PC-9 (cell line): ENCODE results near the gene INTU. TPM values are rescaled to one million over a fixed set of nuclear protein-coding genes. Genes with fewer than 3 reads are reported as not detected.

Experiments
- BruUV-seq: library from RNA; stranded (reverse); fragments of 400-500 nt; replicated peaks from 2 replicates; lab custom pipeline; 2021; lab: Mats Ljungman, UMichigan
- CTCF ChIA-PET: fragments of 300-600 bp; sonication (Branson Sonifier 250); formaldehyde crosslinking; loops from one replicate; lab custom pipeline; 2022; ENCODE audit warnings: antibody characterized with exemption; lab: Charles Lee
- POLR2A ChIA-PET: fragments of 300-600 bp; sonication (Branson Sonifier 250); formaldehyde crosslinking; loops from one replicate; lab custom pipeline; 2022; ENCODE audit warnings: antibody characterized with exemption; ENCODE audit not compliant: unreplicated experiment; lab: Charles Lee
- DNase-seq, 2 experiments: peaks; one replicate each; pipeline versions ENCODE4 v3.0.0 to v3.0.0-alpha.2; 2015 to 2022; ENCODE audit warnings: mixed read lengths in 1 of 2
- H2AFZ ChIP-seq: fragments of 200-600 bp; sonication (generic); 2 replicates; pipeline ENCODE4 v1.8.1; 2017; ENCODE audit warnings: antibody characterized with exemption
- H3F3A ChIP-seq: fragments of 200-600 bp; sonication (generic); 2 replicates; pipeline ENCODE4 v1.8.1; 2017; ENCODE audit warnings: antibody characterized with exemption, mild to moderate bottlenecking, low read depth; ENCODE audit not compliant: insufficient read depth
- H3K27ac ChIP-seq: fragments of 200-600 bp; sonication (generic); 2 replicates; pipeline ENCODE4 v1.6.1; 2016; ENCODE audit warnings: mixed run types
- H3K27me3 ChIP-seq: fragments of 200-600 bp; sonication (generic); 2 replicates; pipeline ENCODE4 v1.6.1; 2016; ENCODE audit warnings: low read depth, mixed run types; ENCODE audit not compliant: insufficient read depth
- H3K36me3 ChIP-seq: fragments of 200-600 bp; sonication (generic); 2 replicates; pipeline ENCODE4 v1.6.1; 2016; ENCODE audit warnings: low read depth, mixed run types
- H3K4me1 ChIP-seq: fragments of 200-600 bp; sonication (generic); replicated peaks from 2 replicates; pipeline ENCODE4 v1.6.1; 2016; ENCODE audit warnings: mixed run types; ENCODE audit not compliant: insufficient read depth
- H3K4me2 ChIP-seq: fragments of 200-600 bp; sonication (generic); 2 replicates; pipeline ENCODE4 v1.6.1; 2017; ENCODE audit warnings: mixed run types
- H3K4me3 ChIP-seq: fragments of 200-600 bp; sonication (generic); 2 replicates; pipeline ENCODE4 v1.6.1; 2016; ENCODE audit warnings: mixed run types
- H3K79me2 ChIP-seq: fragments of 200-600 bp; sonication (generic); 2 replicates; pipeline ENCODE4 v1.6.1; 2017; ENCODE audit warnings: low read depth, mixed run types
- H3K9me2 ChIP-seq: fragments of 200-600 bp; sonication (generic); 2 replicates; pipeline ENCODE4 v1.8.1; 2017; ENCODE audit warnings: mild to moderate bottlenecking; ENCODE audit not compliant: insufficient read depth
- H3K9me3 ChIP-seq: fragments of 200-600 bp; sonication (generic); 2 replicates; pipeline ENCODE4 v1.8.1; 2016; ENCODE audit warnings: low read depth; ENCODE audit not compliant: insufficient read depth
- H4K20me1 ChIP-seq: fragments of 200-600 bp; sonication (generic); 2 replicates; pipeline ENCODE4 v1.8.1; 2017; ENCODE audit not compliant: insufficient read depth
- CTCF ChIP-seq: fragments of 200-600 bp; sonication (generic); conservative IDR thresholded peaks from 2 replicates; pipeline ENCODE4 v1.6.1; 2017; ENCODE audit warnings: mixed run types, antibody characterized with exemption, mild to moderate bottlenecking, moderate library complexity
- EZH2 ChIP-seq: fragments of 200-600 bp; sonication (generic); IDR thresholded peaks from 2 replicates; pipeline ENCODE4 v1.8.0; 2017; ENCODE audit warnings: antibody characterized with exemption, low read depth
- intact Hi-C: fragments of 100-400 bp; cut with micrococcal nuclease; formaldehyde crosslinking; loops from one replicate; pipeline ENCODE4 v1.10.0; 2022; ENCODE audit not compliant: unreplicated experiment
- total RNA-seq: library from RNA; stranded (reverse); gene quantifications from 2 replicates; pipeline ENCODE4 v1.2.3, GENCODE V29; 2021

Gene INTU
- total RNA-seq, 1 experiment from 2014 or later: 10.5 TPM

- DNase-seq: no peak
- H3K9me2 ChIP-seq: no peaks in the 10 kb centered on the region
- ChIA-PET POLR2A (no interaction called here), CTCF (no interaction called here)
- no peaks in the 10 kb centered on the region for H3K79me2 ChIP-seq
- H3K36me3 ChIP-seq: no peaks in the 10 kb centered on the region
- no peak overlapping the region for H3K27ac ChIP-seq
- TF ChIP-seq CTCF (no peak), EZH2 (no peak)
- no peaks in the 10 kb centered on the region; the same call in 1 of the 2 replicates for H4K20me1 ChIP-seq
- no peak overlapping the region for H2AFZ ChIP-seq
- no peak overlapping the region for H3K4me3 ChIP-seq
- no TSS peak for BruUV-seq
- no peaks in the 10 kb centered on the region for H3K27me3 ChIP-seq
- intact Hi-C loops: no loop called here
- H3K4me1 ChIP-seq: no peaks in the 10 kb centered on the region
- no peaks in the 10 kb centered on the region for H3K9me3 ChIP-seq
- H3F3A ChIP-seq: no peaks in the 10 kb centered on the region
- H3K4me2 ChIP-seq: no peak overlapping the region
Measured at GRCh38 chr4:127660284-127660885, 27.6 kb downstream of the INTU start.

GRCh38 chr4:127667116-127667515 lies 34.4 kb downstream of the INTU start:
- Histone ChIP-seq H3K4me1 (no peaks in the 10 kb centered on the region), H3K27me3 (no peaks in the 10 kb centered on the region), H3K4me3 (no peak overlapping the region), H3K79me2 (no peaks in the 10 kb centered on the region), H3F3A (no peaks in the 10 kb centered on the region), H2AFZ (no peak overlapping the region), H3K9me2 (0 out of 2 replicates have a peak, but pooled peaks cover 4% of the 10 kb centered on the region), H4K20me1 (no peaks in the 10 kb centered on the region; the same call in 1 of the 2 replicates), H3K27ac (no peak overlapping the region), H3K36me3 (0 out of 2 replicates have a peak, but pooled peaks cover 3% of the 10 kb centered on the region), H3K9me3 (no peaks in the 10 kb centered on the region), H3K4me2 (no peak overlapping the region)
- ChIA-PET POLR2A (no interaction called here), CTCF (no interaction called here)
- TF ChIP-seq CTCF (no peak), EZH2 (no peak)
- intact Hi-C loops: no loop called here
- no TSS peak for BruUV-seq
- no peak for DNase-seq

GRCh38 chr4:127667772-127668171 lies 35.0 kb downstream of the INTU start:
- TF ChIP-seq CTCF (no peak), EZH2 (no peak)
- BruUV-seq: no TSS peak
- Histone ChIP-seq H3K36me3 (0 out of 2 replicates have a peak, but pooled peaks cover 3% of the 10 kb centered on the region), H3K4me1 (no peaks in the 10 kb centered on the region), H3K4me2 (no peak overlapping the region), H3K27ac (no peak overlapping the region), H3K9me3 (no peaks in the 10 kb centered on the region), H3K79me2 (no peaks in the 10 kb centered on the region), H4K20me1 (no peaks in the 10 kb centered on the region; the same call in 1 of the 2 replicates), H3K9me2 (0 out of 2 replicates have a peak, but pooled peaks cover 4% of the 10 kb centered on the region), H3K27me3 (no peaks in the 10 kb centered on the region), H3F3A (no peaks in the 10 kb centered on the region), H2AFZ (no peak overlapping the region), H3K4me3 (no peak overlapping the region)
- intact Hi-C loops: no loop called here
- ChIA-PET POLR2A (no interaction called here), CTCF (no interaction called here)
- DNase-seq: no peak
